PC-9 (cell line): ENCODE measurements around the gene CEACAM21. TPM values are rescaled to one million over a fixed set of nuclear protein-coding genes. Genes with fewer than 3 reads are reported as not detected.

Experiments
- BruUV-seq: library from RNA; stranded (reverse); fragments of 400-500 nt; replicated peaks from 2 replicates; lab custom pipeline; 2021; lab: Mats Ljungman, UMichigan
- CTCF ChIA-PET: fragments of 300-600 bp; sonication (Branson Sonifier 250); formaldehyde crosslinking; loops from one replicate; lab custom pipeline; 2022; ENCODE audit warnings: antibody characterized with exemption; lab: Charles Lee
- POLR2A ChIA-PET: fragments of 300-600 bp; sonication (Branson Sonifier 250); formaldehyde crosslinking; loops from one replicate; lab custom pipeline; 2022; ENCODE audit warnings: antibody characterized with exemption; ENCODE audit not compliant: unreplicated experiment; lab: Charles Lee
- DNase-seq, 2 experiments: peaks; one replicate each; pipeline versions ENCODE4 v3.0.0 to v3.0.0-alpha.2; 2015 to 2022; ENCODE audit warnings: mixed read lengths in 1 of 2
- H2AFZ ChIP-seq: fragments of 200-600 bp; sonication (generic); 2 replicates; pipeline ENCODE4 v1.8.1; 2017; ENCODE audit warnings: antibody characterized with exemption
- H3F3A ChIP-seq: fragments of 200-600 bp; sonication (generic); 2 replicates; pipeline ENCODE4 v1.8.1; 2017; ENCODE audit warnings: antibody characterized with exemption, mild to moderate bottlenecking, low read depth; ENCODE audit not compliant: insufficient read depth
- H3K27ac ChIP-seq: fragments of 200-600 bp; sonication (generic); 2 replicates; pipeline ENCODE4 v1.6.1; 2016; ENCODE audit warnings: mixed run types
- H3K27me3 ChIP-seq: fragments of 200-600 bp; sonication (generic); 2 replicates; pipeline ENCODE4 v1.6.1; 2016; ENCODE audit warnings: low read depth, mixed run types; ENCODE audit not compliant: insufficient read depth
- H3K36me3 ChIP-seq: fragments of 200-600 bp; sonication (generic); 2 replicates; pipeline ENCODE4 v1.6.1; 2016; ENCODE audit warnings: low read depth, mixed run types
- H3K4me1 ChIP-seq: fragments of 200-600 bp; sonication (generic); replicated peaks from 2 replicates; pipeline ENCODE4 v1.6.1; 2016; ENCODE audit warnings: mixed run types; ENCODE audit not compliant: insufficient read depth
- H3K4me2 ChIP-seq: fragments of 200-600 bp; sonication (generic); 2 replicates; pipeline ENCODE4 v1.6.1; 2017; ENCODE audit warnings: mixed run types
- H3K4me3 ChIP-seq: fragments of 200-600 bp; sonication (generic); 2 replicates; pipeline ENCODE4 v1.6.1; 2016; ENCODE audit warnings: mixed run types
- H3K79me2 ChIP-seq: fragments of 200-600 bp; sonication (generic); 2 replicates; pipeline ENCODE4 v1.6.1; 2017; ENCODE audit warnings: low read depth, mixed run types
- H3K9me2 ChIP-seq: fragments of 200-600 bp; sonication (generic); 2 replicates; pipeline ENCODE4 v1.8.1; 2017; ENCODE audit warnings: mild to moderate bottlenecking; ENCODE audit not compliant: insufficient read depth
- H3K9me3 ChIP-seq: fragments of 200-600 bp; sonication (generic); 2 replicates; pipeline ENCODE4 v1.8.1; 2016; ENCODE audit warnings: low read depth; ENCODE audit not compliant: insufficient read depth
- H4K20me1 ChIP-seq: fragments of 200-600 bp; sonication (generic); 2 replicates; pipeline ENCODE4 v1.8.1; 2017; ENCODE audit not compliant: insufficient read depth
- EZH2 ChIP-seq: fragments of 200-600 bp; sonication (generic); IDR thresholded peaks from 2 replicates; pipeline ENCODE4 v1.8.0; 2017; ENCODE audit warnings: antibody characterized with exemption, low read depth
- intact Hi-C: fragments of 100-400 bp; cut with micrococcal nuclease; formaldehyde crosslinking; loops from one replicate; pipeline ENCODE4 v1.10.0; 2022; ENCODE audit not compliant: unreplicated experiment
- total RNA-seq: library from RNA; stranded (reverse); gene quantifications from 2 replicates; pipeline ENCODE4 v1.2.3, GENCODE V29; 2021
- TF ChIP-seq, protein P1 (sequence below): fragments of 200-600 bp; sonication (generic); conservative IDR thresholded peaks from 2 replicates; pipeline ENCODE4 v1.6.1; 2017; ENCODE audit warnings: mixed run types, antibody characterized with exemption, mild to moderate bottlenecking, moderate library complexity

CEACAM21 gene
- total RNA-seq, 1 experiment from 2014 or later = not detected

GRCh38 chr19:41563854-41564514 is 12.0 kb upstream of the CEACAM21 start:
- Histone ChIP-seq H3F3A (no peaks in the 10 kb centered on the region), H3K27me3 (peaks cover 55% of the 10 kb centered on the region), H4K20me1 (no peaks in the 10 kb centered on the region), H3K27ac (no peak overlapping the region), H3K4me1 (no peaks in the 10 kb centered on the region), H2AFZ (no peak overlapping the region), H3K4me2 (no peak overlapping the region), H3K9me2 (no peaks in the 10 kb centered on the region), H3K36me3 (no peaks in the 10 kb centered on the region), H3K4me3 (no peak overlapping the region), H3K9me3 (no peaks in the 10 kb centered on the region), H3K79me2 (no peaks in the 10 kb centered on the region)
- TF ChIP-seq EZH2 = no peak
- TF ChIP-seq, protein P1, sequence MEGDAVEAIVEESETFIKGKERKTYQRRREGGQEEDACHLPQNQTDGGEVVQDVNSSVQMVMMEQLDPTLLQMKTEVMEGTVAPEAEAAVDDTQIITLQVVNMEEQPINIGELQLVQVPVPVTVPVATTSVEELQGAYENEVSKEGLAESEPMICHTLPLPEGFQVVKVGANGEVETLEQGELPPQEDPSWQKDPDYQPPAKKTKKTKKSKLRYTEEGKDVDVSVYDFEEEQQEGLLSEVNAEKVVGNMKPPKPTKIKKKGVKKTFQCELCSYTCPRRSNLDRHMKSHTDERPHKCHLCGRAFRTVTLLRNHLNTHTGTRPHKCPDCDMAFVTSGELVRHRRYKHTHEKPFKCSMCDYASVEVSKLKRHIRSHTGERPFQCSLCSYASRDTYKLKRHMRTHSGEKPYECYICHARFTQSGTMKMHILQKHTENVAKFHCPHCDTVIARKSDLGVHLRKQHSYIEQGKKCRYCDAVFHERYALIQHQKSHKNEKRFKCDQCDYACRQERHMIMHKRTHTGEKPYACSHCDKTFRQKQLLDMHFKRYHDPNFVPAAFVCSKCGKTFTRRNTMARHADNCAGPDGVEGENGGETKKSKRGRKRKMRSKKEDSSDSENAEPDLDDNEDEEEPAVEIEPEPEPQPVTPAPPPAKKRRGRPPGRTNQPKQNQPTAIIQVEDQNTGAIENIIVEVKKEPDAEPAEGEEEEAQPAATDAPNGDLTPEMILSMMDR = no peak
- no peak for DNase-seq
- BruUV-seq = no TSS peak
- ChIA-PET CTCF (interaction anchor here (0.6 kb wide), 2 partner anchors 216 to 323 kb away, joined by 3 to 6 read pairs; no protein-coding TSS in a partner anchor), POLR2A (interaction anchor here (0.6 kb wide), 1 partner anchor 259 kb away, joined by 11 read pairs; no protein-coding TSS in a partner anchor)
- intact Hi-C loops = loop anchor here (1.0 kb wide), 1 partner anchor 115 kb away; no protein-coding TSS in a partner anchor

GRCh38 chr19:41564515-41565378 is 11.2 kb upstream of the CEACAM21 start:
- Histone ChIP-seq H3K4me2 (no peak overlapping the region), H2AFZ (no peak overlapping the region)
- intact Hi-C loops = no loop called here

DNA sequence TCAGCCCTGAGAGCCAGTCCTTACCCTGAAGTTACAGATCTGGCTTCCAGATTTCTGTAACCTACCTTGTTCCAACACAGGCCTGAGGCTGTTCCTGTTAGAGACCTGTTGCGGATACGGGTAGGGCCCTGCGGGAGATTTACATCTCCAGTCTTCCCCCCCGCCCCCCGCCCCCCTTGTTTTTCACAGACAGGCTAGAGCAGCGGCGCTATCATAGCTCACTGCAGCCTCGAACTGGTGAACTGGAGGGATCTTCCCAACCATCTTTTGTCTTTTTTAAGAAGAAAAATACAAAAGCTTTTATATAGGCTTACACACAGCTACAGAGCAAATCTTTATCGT is 10.6 kb upstream of the CEACAM21 start:
- H3F3A ChIP-seq = no peaks in the 10 kb centered on the region
- no peaks in the 10 kb centered on the region for H3K4me1 ChIP-seq
- no peak overlapping the region for H3K4me3 ChIP-seq
- H3K27me3 ChIP-seq = peaks cover 54% of the 10 kb centered on the region
- no peaks in the 10 kb centered on the region for H3K36me3 ChIP-seq
- BruUV-seq = no TSS peak
- no peak for DNase-seq
- POLR2A ChIA-PET = no interaction called here
- no peaks in the 10 kb centered on the region for H3K9me2 ChIP-seq
- no peak overlapping the region for H3K4me2 ChIP-seq
- H3K9me3 ChIP-seq = no peaks in the 10 kb centered on the region
- H3K79me2 ChIP-seq = no peaks in the 10 kb centered on the region
- intact Hi-C loops = no loop called here
- H3K27ac ChIP-seq = no peak overlapping the region
- no peak overlapping the region for H2AFZ ChIP-seq
- no peak for TF ChIP-seq EZH2
- no peaks in the 10 kb centered on the region for H4K20me1 ChIP-seq
- CTCF ChIA-PET = interaction anchor here (0.6 kb wide), 1 partner anchor 118 kb away, joined by 8 read pairs; no protein-coding TSS in a partner anchor

More at GRCh38 chr19:41564515-41565378, 11.2 kb upstream of the CEACAM21 start:
- no peak overlapping the region for H3K27ac ChIP-seq
- CTCF ChIA-PET = no interaction called here
- POLR2A ChIA-PET = no interaction called here
- no peaks in the 10 kb centered on the region for H3K36me3 ChIP-seq
- no peaks in the 10 kb centered on the region for H3K9me2 ChIP-seq
- DNase-seq = no peak
- no peaks in the 10 kb centered on the region for H3K9me3 ChIP-seq
- no peaks in the 10 kb centered on the region for H3K4me1 ChIP-seq
- H3K79me2 ChIP-seq = no peaks in the 10 kb centered on the region
- BruUV-seq = no TSS peak
- H3K4me3 ChIP-seq = no peak overlapping the region
- H4K20me1 ChIP-seq = no peaks in the 10 kb centered on the region
- TF ChIP-seq, protein P1 = no peak
- TF ChIP-seq EZH2 = no peak
- H3F3A ChIP-seq = no peaks in the 10 kb centered on the region
- peaks cover 56% of the 10 kb centered on the region for H3K27me3 ChIP-seq
